ENCODE data around the gene REEP1. TPM values are rescaled to one million over a fixed set of nuclear protein-coding genes. Genes with fewer than 3 reads are reported as not detected.

The REEP1 gene
- total and polyA plus RNA-seq, 2 of the 13 experiments (the other 11 are each of a cell fraction or from before 2014, with no cell fraction given): 0.27 TPM; not detected in 1

- peaks cover 29% of the 10 kb centered on the region for H3K4me1 ChIP-seq (ENCODE audit: insufficient read depth, low read length)
- intact Hi-C loops (cut with micrococcal nuclease; ENCODE audit: unreplicated experiment) (no loop called here), in situ Hi-C loops (cut with HindIII; ENCODE audit: extremely low pct_ligation_motif_present, low pct_unique_long_range_greater_than_20kb) (no loop called here)
- ATAC-seq (no peak), FAIRE-seq (no peak), DNase-seq (ENCODE audit: low spot score) (no peak)
- H4K20me1 ChIP-seq (ENCODE audit: insufficient read depth, low read length): no peaks in the 10 kb centered on the region
- CTCF ChIA-PET (ENCODE audit: low intra/inter-chr PET ratio, low total read pairs): no interaction called here
- no peaks in the 10 kb centered on the region for H3K36me3 ChIP-seq (replicated peaks in 1 of 2; ENCODE audit: control insufficient read depth in 1 of 2, insufficient read depth in 2 of 2, low read length in 2 of 2)
- no peak overlapping the region for H2AFZ ChIP-seq (ENCODE audit: low read length)
- 0 out of 5 replicates have a peak, but pooled peaks cover 2 to 10% of the 10 kb centered on the region in 2 experiments for H3K27me3 ChIP-seq (ENCODE audit: control insufficient read depth in 1 of 2, insufficient read depth in 2 of 2, low read length in 2 of 2)
- no peak overlapping the region for H3K4me3 ChIP-seq (replicated peaks in 1 of 3; ENCODE audit: insufficient read depth in 1 of 3, low read depth in 2 of 3, low read length in 3 of 3)
- no TSS peak for BruUV-seq (replicated peaks)
- H3K79me2 ChIP-seq (ENCODE audit: insufficient read depth, low read length): no peaks in the 10 kb centered on the region
- no peak overlapping the region for H3K27ac ChIP-seq (ENCODE audit: extremely low read length, insufficient read depth, low read length)
- no peak overlapping the region for H3K9ac ChIP-seq (ENCODE audit: insufficient read depth, low read depth, low read length)
- H3K4me2 ChIP-seq (ENCODE audit: low read depth, low read length): no peak overlapping the region
- WGBS (ENCODE audit: low lambda C conversion rate): 51% methylated on average over 5 of the region's 5 CpGs
- no peak for TF ChIP-seq ZNF205 (CRISPR knock-in tag; IDR thresholded peaks at IDR 0.05)
- TF ChIP-seq SNAPC5 (CRISPR knock-in tag; IDR thresholded peaks at IDR 0.05; ENCODE audit: borderline replicate concordance): no peak
- TF ChIP-seq ZNF362 (CRISPR knock-in tag; IDR thresholded peaks at IDR 0.05; ENCODE audit: borderline replicate concordance): no peak
- TF ChIP-seq HNRNPK (IDR thresholded peaks at IDR 0.05; ENCODE audit: low read depth, low read length, poor library complexity, severe bottlenecking): no peak
- no peak for TF ChIP-seq ZNF224 (CRISPR knock-in tag; IDR thresholded peaks at IDR 0.05)
- no peak for TF ChIP-seq ZFP90 (CRISPR knock-in tag; IDR thresholded peaks at IDR 0.05; ENCODE audit: borderline replicate concordance)
- TF ChIP-seq, protein P1, sequence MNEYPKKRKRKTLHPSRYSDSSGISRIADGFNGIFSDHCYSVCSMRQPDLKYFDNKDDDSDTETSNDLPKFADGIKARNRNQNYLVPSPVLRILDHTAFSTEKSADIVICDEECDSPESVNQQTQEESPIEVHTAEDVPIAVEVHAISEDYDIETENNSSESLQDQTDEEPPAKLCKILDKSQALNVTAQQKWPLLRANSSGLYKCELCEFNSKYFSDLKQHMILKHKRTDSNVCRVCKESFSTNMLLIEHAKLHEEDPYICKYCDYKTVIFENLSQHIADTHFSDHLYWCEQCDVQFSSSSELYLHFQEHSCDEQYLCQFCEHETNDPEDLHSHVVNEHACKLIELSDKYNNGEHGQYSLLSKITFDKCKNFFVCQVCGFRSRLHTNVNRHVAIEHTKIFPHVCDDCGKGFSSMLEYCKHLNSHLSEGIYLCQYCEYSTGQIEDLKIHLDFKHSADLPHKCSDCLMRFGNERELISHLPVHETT (CRISPR knock-in tag; conservative IDR thresholded peaks at IDR 0.05): no peak
- no peak for TF ChIP-seq ZNF576 (CRISPR knock-in tag; IDR thresholded peaks at IDR 0.05)
- TF ChIP-seq TRIM22 (IDR thresholded peaks at IDR 0.05): no peak
- TF ChIP-seq, protein P2, sequence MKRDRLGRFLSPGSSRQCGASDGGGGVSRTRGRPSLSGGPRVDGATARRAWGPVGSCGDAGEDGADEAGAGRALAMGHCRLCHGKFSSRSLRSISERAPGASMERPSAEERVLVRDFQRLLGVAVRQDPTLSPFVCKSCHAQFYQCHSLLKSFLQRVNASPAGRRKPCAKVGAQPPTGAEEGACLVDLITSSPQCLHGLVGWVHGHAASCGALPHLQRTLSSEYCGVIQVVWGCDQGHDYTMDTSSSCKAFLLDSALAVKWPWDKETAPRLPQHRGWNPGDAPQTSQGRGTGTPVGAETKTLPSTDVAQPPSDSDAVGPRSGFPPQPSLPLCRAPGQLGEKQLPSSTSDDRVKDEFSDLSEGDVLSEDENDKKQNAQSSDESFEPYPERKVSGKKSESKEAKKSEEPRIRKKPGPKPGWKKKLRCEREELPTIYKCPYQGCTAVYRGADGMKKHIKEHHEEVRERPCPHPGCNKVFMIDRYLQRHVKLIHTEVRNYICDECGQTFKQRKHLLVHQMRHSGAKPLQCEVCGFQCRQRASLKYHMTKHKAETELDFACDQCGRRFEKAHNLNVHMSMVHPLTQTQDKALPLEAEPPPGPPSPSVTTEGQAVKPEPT (CRISPR knock-in tag; IDR thresholded peaks at IDR 0.05; ENCODE audit: low read depth): no peak
- TF ChIP-seq ZUFSP (CRISPR knock-in tag; IDR thresholded peaks at IDR 0.05; ENCODE audit: borderline replicate concordance): no peak
- H3K9me3 ChIP-seq (ENCODE audit: low read length): no peaks in the 10 kb centered on the region
- POLR2A ChIA-PET: no interaction called here
Observed at GRCh38 chr2:86230961-86231360, 106.5 kb downstream of the REEP1 start.
